ENCODE results near the gene REV3L.

REV3L gene

GRCh38 chr6:111524252-111524651 lies 41.2 kb upstream of the REV3L start:
- CTCF ChIA-PET: interaction anchor here (0.9 to 1.9 kb wide), 3 partner anchors 9 to 14 kb away, joined by 3 to 7 read pairs (median 4); no protein-coding TSS in a partner anchor
- no peak for TF ChIP-seq CTCF (IDR thresholded peaks at IDR 0.05; ENCODE audit: control extremely low read depth, extremely low read depth, low read depth, missing control alignments)
- DNase-seq (ENCODE audit: extremely low spot score): no peak
- POLR2A ChIA-PET: no interaction called here

- no peak for DNase-seq (ENCODE audit: extremely low spot score)
- CTCF ChIA-PET: interaction anchor here (0.9 to 1.9 kb wide), 4 partner anchors 9 to 55 kb away, joined by 3 to 7 read pairs (median 4); no protein-coding TSS in a partner anchor
- POLR2A ChIA-PET: no interaction called here
- TF ChIP-seq CTCF (IDR thresholded peaks at IDR 0.05; ENCODE audit: control extremely low read depth, extremely low read depth, low read depth, missing control alignments): no peak
These were observed 40.6 kb upstream of the REV3L start for GRCh38 chr6:111523484-111524167.

GRCh38 chr6:111522393-111523020 lies 39.5 kb upstream of the REV3L start:
- POLR2A ChIA-PET: no interaction called here
- CTCF ChIA-PET: interaction anchor here (1.0 to 1.6 kb wide), 4 partner anchors 8 to 264 kb away, joined by 3 to 4 read pairs (median 4); a partner anchor contains a TSS
- DNase-seq (ENCODE audit: extremely low spot score): no peak
- no peak for TF ChIP-seq CTCF (IDR thresholded peaks at IDR 0.05; ENCODE audit: control extremely low read depth, extremely low read depth, low read depth, missing control alignments)

- ChIA-PET CTCF (interaction anchor here (1.0 to 1.6 kb wide), 4 partner anchors 9 to 263 kb away, joined by 3 to 4 read pairs (median 4); a partner anchor contains a TSS), POLR2A (no interaction called here)
- DNase-seq (ENCODE audit: extremely low spot score): no peak
- no peak for TF ChIP-seq CTCF (IDR thresholded peaks at IDR 0.05; ENCODE audit: control extremely low read depth, extremely low read depth, low read depth, missing control alignments)
These were observed 38.7 kb upstream of the REV3L start for GRCh38 chr6:111521497-111522270.

GRCh38 chr6:111520524-111520923 lies 37.5 kb upstream of the REV3L start:
- ChIA-PET POLR2A (no interaction called here), CTCF (no interaction called here)
- TF ChIP-seq CTCF (IDR thresholded peaks at IDR 0.05; ENCODE audit: control extremely low read depth, extremely low read depth, low read depth, missing control alignments): no peak
- no peak for DNase-seq (ENCODE audit: extremely low spot score)

- ChIA-PET POLR2A (no interaction called here), CTCF (interaction anchor here (1.3 kb wide), 1 partner anchor 8 kb away, joined by 6 read pairs; no protein-coding TSS in a partner anchor)
- TF ChIP-seq CTCF (IDR thresholded peaks at IDR 0.05; ENCODE audit: control extremely low read depth, extremely low read depth, low read depth, missing control alignments): no peak
- DNase-seq (ENCODE audit: extremely low spot score): no peak
These were observed 34.9 kb upstream of the REV3L start for GRCh38 chr6:111517965-111518364.
